ENCODE results near the gene ZNF484. TPM values are rescaled to one million over a fixed set of nuclear protein-coding genes. Genes with fewer than 3 reads are reported as not detected.

ZNF484 gene
- total RNA-seq, 1 experiment from 2014 or later = 4.9 TPM

DNA sequence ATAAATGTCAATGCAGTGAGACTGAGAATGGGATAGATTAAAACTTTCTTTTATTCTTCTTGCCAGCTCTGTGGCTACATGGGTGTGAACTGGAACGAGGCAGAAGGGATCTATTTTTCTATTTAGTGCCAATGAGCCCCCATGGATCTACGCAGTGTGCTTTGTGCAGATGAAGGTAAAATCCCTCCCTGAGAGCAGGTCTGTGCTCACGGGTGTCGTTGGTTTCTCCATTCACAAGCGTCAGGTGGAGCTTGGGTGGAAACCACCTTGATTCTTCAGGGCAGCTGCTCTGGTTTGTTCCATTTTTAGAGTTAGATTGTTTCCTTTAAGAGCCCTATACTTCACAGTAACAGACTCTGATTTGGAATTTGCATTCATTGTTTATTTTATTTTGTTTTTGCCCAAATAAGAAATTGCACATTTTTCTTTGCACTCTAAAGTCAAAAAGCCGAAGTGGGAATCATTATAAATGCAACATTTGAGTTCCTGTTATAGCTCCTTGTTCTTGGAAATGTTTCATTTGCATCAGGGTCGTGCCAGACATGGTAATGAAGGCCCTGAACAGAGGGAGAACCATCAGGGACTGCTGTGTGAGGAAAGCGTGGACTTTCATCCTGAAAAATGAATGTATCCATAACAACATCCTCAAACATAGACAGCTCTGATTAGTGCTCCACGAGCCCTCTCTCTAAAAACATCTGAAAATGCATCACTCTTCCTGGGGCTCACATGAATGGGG is 82.1 kb downstream of the ZNF484 start:
- no peak for DNase-seq (ENCODE audit: low read depth)

Small RNAs within 50 kb of the gene (small RNA-seq; reads per million reads assigned to genes)
- gene RNU6-714P = not detected

Other genes starting within 250 kb of the ZNF484 start
- 21.5 and 25.0 TPM in 2 replicates for gene IPPK, start 207.9 kb downstream of the ZNF484 start, total RNA-seq (2014; rRNA removed; shearing (Covaris generic))
- gene BICD2, start 113.2 kb downstream of the ZNF484 start, total RNA-seq (2014; rRNA removed; shearing (Covaris generic)) = 46.5 and 51.8 TPM in 2 replicates
- 0.06 TPM in 1 of 2 replicates, not detected in the other for gene FGD3, start 69.5 kb upstream of the ZNF484 start, total RNA-seq (2014; rRNA removed; shearing (Covaris generic))
- gene SUSD3, start 180.7 kb upstream of the ZNF484 start, total RNA-seq (2014; rRNA removed; shearing (Covaris generic)) = not detected in 2 replicates
- 139 and 158 TPM in 2 replicates for gene CARD19, start 218.2 kb upstream of the ZNF484 start, total RNA-seq (2014; rRNA removed; shearing (Covaris generic))